Stomach (tissue), 9 donors: ENCODE data around the gene GDNF. TPM values are rescaled to one million over a fixed set of nuclear protein-coding genes. Genes with fewer than 3 reads are reported as not detected.

Source experiments
- DNase-seq, 2 donors: peaks; one replicate each; pipeline versions ENCODE4 v3.0.0 to v3.0.0-alpha.2; 2013 to 2019
- H3K27ac ChIP-seq, 5 donors: fragments of 200-600 bp in 4 of 5; sonication (generic) in 4 of 5; one replicate each; pipeline ENCODE4 v1.5.1; 2013 to 2019; ENCODE audit warnings: mild to moderate bottlenecking in 1 of 5, moderate library complexity in 1 of 5
- H3K27me3 ChIP-seq, 3 donors: fragments of 200-600 bp; sonication (generic); one replicate each; pipeline ENCODE4 v1.5.1; 2017 to 2019; ENCODE audit warnings: mixed run types in 1 of 3
- H3K36me3 ChIP-seq, 4 donors: fragments of 200-600 bp; sonication (generic); 1 replicate in 3 of 4; 2 replicates in 1 of 4; pipeline ENCODE4 v1.5.1; 2016 to 2019
- H3K4me1 ChIP-seq, 4 donors: fragments of 200-600 bp; sonication (generic); one replicate each; pipeline ENCODE4 v1.5.1; 2016 to 2019
- H3K4me3 ChIP-seq, 4 donors: fragments of 200-600 bp; sonication (generic) in 3 of 4; one replicate each; pipeline ENCODE4 v1.5.1; 2016 to 2019; ENCODE audit warnings: mild to moderate bottlenecking in 1 of 4
- H3K9me3 ChIP-seq, 4 donors: fragments of 200-600 bp; sonication (generic); one replicate each; pipeline ENCODE4 v1.5.1; 2016 to 2019
- CTCF ChIP-seq, 7 experiments: fragments of 450-650 bp in 4 of 7; fragments of 200-600 bp in 3 of 7; sonication (generic) in 3 of 7; IDR thresholded peaks; one replicate each; pipeline ENCODE4 v1.5.1; 2016 to 2019; ENCODE audit warnings: antibody characterized with exemption in 7 of 7, control low read depth in 2 of 7, mild to moderate bottlenecking in 1 of 7
- EP300 ChIP-seq: sonication (generic); formaldehyde crosslinking; IDR thresholded peaks from one replicate; pipeline ENCODE4 v1.6.1; 2017; ENCODE audit warnings: antibody characterized with exemption
- POLR2A ChIP-seq, 4 donors: fragments of 450-650 bp; IDR thresholded peaks; one replicate each; pipeline ENCODE4 v1.6.1; 2016; ENCODE audit warnings: antibody characterized with exemption in 4 of 4, control low read depth in 2 of 4, mild to moderate bottlenecking in 1 of 4, moderate library complexity in 1 of 4
- POLR2AphosphoS5 ChIP-seq, 3 donors: sonication (generic); formaldehyde crosslinking; IDR thresholded peaks; one replicate each; pipeline ENCODE4 v1.6.1; 2016; ENCODE audit warnings: antibody characterized with exemption in 3 of 3
- WGBS, 5 donors: extraction: QIAGEN DNeasy Blood & Tissue Kit in 3 of 5; methylation state at CpG; one replicate each; pipeline versions ENCODE4 v1.1.5 to v1.1.7; 2013 to 2018; 5-methylcytosine and 5-hydroxymethylcytosine counted together
- intact Hi-C: fragments of 100-400 bp; cut with DNase I; formaldehyde crosslinking; loops from one replicate; pipeline ENCODE4 v1.15.1; 2023; ENCODE audit warnings: low total_unique reads
- polyA plus RNA-seq, 3 donors: library from polyadenylated mRNA; stranded (reverse); fragments of 200-250 nt; gene quantifications; one replicate each; pipeline ENCODE4 v1.2.3, GENCODE V29; 2013
- total RNA-seq, 5 donors: library from RNA; depleted of rRNA; stranded (reverse); fragments of >200 nt; gene quantifications; one replicate each; pipeline versions ENCODE4 v1.1.0 to v1.2.3, GENCODE V29; 2014 to 2016
- donor health status: healthy with polysubstance abuse.
- donor health status: Bipolar disorder and iron deficiency.
- donor health status: healthy.

Gene GDNF
- total and polyA plus RNA-seq, 8 donors, result 0.29 to 1.1 (median 0.73) TPM; not detected in 2

- Histone ChIP-seq H3K4me3 (no peak overlapping the region), H3K27me3 (peaks cover 8 to 79% (median 60%) of the 10 kb centered on the region in 3 donors), H3K4me1 (peaks cover 32 to 48% (median 44%) of the 10 kb centered on the region in 4 donors), H3K27ac (peak overlapping the region in 2 of 5 donors; percentile 82 to 87), H3K36me3 (no peaks in the 10 kb centered on the region), H3K9me3 (no peaks in the 10 kb centered on the region)
- no peak for DNase-seq
- 50 to 57% (median 51%) methylated on average over 6 of the region's 6 CpGs for WGBS, 5 donors
- intact Hi-C loops, result no loop called here
- TF ChIP-seq CTCF (IDR thresholded peaks at IDR 0.05) (no peak), EP300 (no peak)
Measured at GRCh38 chr5:37841203-37841602, 1.4 kb upstream of the GDNF start.

GRCh38 chr5:37840053-37841034, 503 bp upstream of the GDNF start:
- Histone ChIP-seq H3K4me3 (peak overlapping the region; percentile 48 to 53 (median 51)), H3K4me1 (peaks cover 32 to 57% (median 48%) of the 10 kb centered on the region in 4 donors), H3K36me3 (no peaks in the 10 kb centered on the region), H3K27me3 (peaks cover 8 to 88% (median 69%) of the 10 kb centered on the region in 3 donors), H3K9me3 (no peaks in the 10 kb centered on the region), H3K27ac (peak overlapping the region; percentile 53 to 87 (median 81))
- WGBS, 5 donors, result 4 to 9% (median 5%) methylated on average over 48 to 76 of the region's 76 CpGs
- TF ChIP-seq EP300, result no peak
- peak in 2 of 3 donors; percentile 82 to 87 for TF ChIP-seq POLR2AphosphoS5 (IDR thresholded peaks at IDR 0.05)
- peak; percentile 34 to 81 for DNase-seq
- intact Hi-C loops, result no loop called here

GRCh38 chr5:37838933-37839341, 904 bp downstream of the GDNF start:
- 8 to 15% (median 10%) methylated on average over 15 to 21 of the region's 21 CpGs for WGBS, 5 donors
- intact Hi-C loops, result loop anchor here (5.0 kb wide), 1 partner anchor 353 kb away; no protein-coding TSS in a partner anchor
- H3K36me3 ChIP-seq, result no peaks in the 10 kb centered on the region
- H3K4me1 ChIP-seq, result peaks cover 40 to 67% (median 54%) of the 10 kb centered on the region in 4 donors
- H3K4me3 ChIP-seq, result peak overlapping the region; percentile 48 to 53 (median 51)
- no peak for TF ChIP-seq CTCF (IDR thresholded peaks at IDR 0.05)
- TF ChIP-seq POLR2AphosphoS5 (IDR thresholded peaks at IDR 0.05), result no peak
- TF ChIP-seq POLR2A (IDR thresholded peaks at IDR 0.05), result no peak
- no peak for TF ChIP-seq EP300
- peak in 1 of 2 donors; percentile 40 for DNase-seq
- peaks cover 8 to 97% (median 81%) of the 10 kb centered on the region in 3 donors for H3K27me3 ChIP-seq
- no peaks in the 10 kb centered on the region for H3K9me3 ChIP-seq
- H3K27ac ChIP-seq, result peak overlapping the region in 4 of 5 donors; percentile 62 to 87 (median 82)

- intact Hi-C loops, result loop anchor here (5.0 kb wide), 1 partner anchor 354 kb away; no protein-coding TSS in a partner anchor
- H3K4me3 ChIP-seq, result peak overlapping the region; percentile 48 to 53 (median 51)
- H3K27me3 ChIP-seq, result peaks cover 8 to 97% (median 80%) of the 10 kb centered on the region in 3 donors
- no peaks in the 10 kb centered on the region for H3K36me3 ChIP-seq
- 4 to 7% (median 4%) methylated on average over 47 of the region's 47 CpGs for WGBS, 5 donors
- DNase-seq, result peak in 1 of 2 donors; percentile 67
- TF ChIP-seq EP300 (no peak), POLR2AphosphoS5 (IDR thresholded peaks at IDR 0.05) (no peak), POLR2A (IDR thresholded peaks at IDR 0.05) (no peak), CTCF (IDR thresholded peaks at IDR 0.05) (no peak)
- H3K9me3 ChIP-seq, result no peaks in the 10 kb centered on the region
- H3K4me1 ChIP-seq, result peaks cover 40 to 67% (median 54%) of the 10 kb centered on the region in 4 donors
- H3K27ac ChIP-seq, result peak overlapping the region in 4 of 5 donors; percentile 62 to 87 (median 79)
Measured at GRCh38 chr5:37838152-37838932, 1.5 kb downstream of the GDNF start.
